T-helper 1 cell treated with Interleukin-12 subunit alpha and Interleukin-12 subunit beta and Interleukin-4 antibody, amounts not matched to agents 30 ng/mL and 1 ng/mL, for 36 hours (primary cell): ENCODE measurements around the gene CXorf66. TPM values are rescaled to one million over a fixed set of nuclear protein-coding genes. Genes with fewer than 3 reads are reported as not detected.
"Not testable (repeated sequence)": the region's sequence is repeated elsewhere in the genome, so short reads cannot be mapped to it uniquely, and the experiment has no call there.

Experiments used
- intact Hi-C: fragments of 100-400 bp; cut with micrococcal nuclease; formaldehyde crosslinking; loops from one replicate; pipeline ENCODE4 v1.15.1; 2024
- total RNA-seq: library from RNA; stranded (reverse); gene quantifications from 2 replicates; pipeline ENCODE4 v1.2.3, GENCODE V29; 2022

Gene CXorf66
- total RNA-seq, 1 donor from 2014 or later, result not detected

- intact Hi-C loops, result loop anchor here (5.0 to 10.0 kb wide), 2 partner anchors 136 to 193 kb away; no protein-coding TSS in a partner anchor
These were observed 34.9 kb downstream of the CXorf66 start for GRCh38 chrX:139930401-139930800.

- intact Hi-C loops, result loop anchor here (5.0 to 10.0 kb wide), 2 partner anchors 135 to 193 kb away; no protein-coding TSS in a partner anchor
These were observed 35.4 kb downstream of the CXorf66 start for GRCh38 chrX:139929876-139930275.

GRCh38 chrX:139924696-139925095, 40.6 kb downstream of the CXorf66 start:
- intact Hi-C loops, result no loop called here

GRCh38 chrX:139924069-139924695, 41.1 kb downstream of the CXorf66 start:
- intact Hi-C loops, result no loop called here

GRCh38 chrX:139921142-139921541, 44.2 kb downstream of the CXorf66 start:
- intact Hi-C loops, result not testable (repeated sequence)

GRCh38 chrX:139920316-139920715, 45.0 kb downstream of the CXorf66 start:
- intact Hi-C loops, result no loop called here

GRCh38 chrX:139914421-139914820, 50.9 kb downstream of the CXorf66 start:
- intact Hi-C loops, result no loop called here

GRCh38 chrX:139909712-139910111, 55.6 kb downstream of the CXorf66 start:
- intact Hi-C loops, result no loop called here

GRCh38 chrX:139907078-139907477, 58.2 kb downstream of the CXorf66 start:
- intact Hi-C loops, result no loop called here

- intact Hi-C loops, result no loop called here
These were observed 59.6 kb downstream of the CXorf66 start for GRCh38 chrX:139905743-139906142.

Other genes with a start within 250 kb of the CXorf66 start
- gene ATP11C, start 32.5 kb downstream of the CXorf66 start, total RNA-seq, result 11.9 and 13.8 TPM in 2 replicates